Amniotic stem cell (primary cell): ENCODE results near the gene KIF23.
"Not testable (repeated sequence)": the region's sequence is repeated elsewhere in the genome, so short reads cannot be mapped to it uniquely, and the experiment has no call there.

Experiments used
- DNase-seq: peaks from one replicate; lab custom pipeline; 2025; lab: John Stamatoyannopoulos, UW

Gene KIF23

GRCh38 chr15:69434679-69435078 is 20.5 kb downstream of the KIF23 start:
- no peak for DNase-seq

GRCh38 chr15:69435985-69436384 is 21.8 kb downstream of the KIF23 start:
- no peak for DNase-seq

- DNase-seq: no peak
Observed at GRCh38 chr15:69436951-69437350, 22.8 kb downstream of the KIF23 start.

- no peak for DNase-seq
Observed at GRCh38 chr15:69439623-69440022, 25.5 kb downstream of the KIF23 start.

- DNase-seq: no peak
Observed at GRCh38 chr15:69443032-69443611, 29.0 kb downstream of the KIF23 start.

GRCh38 chr15:69444686-69445085 is 30.5 kb downstream of the KIF23 start:
- no peak for DNase-seq

GRCh38 chr15:69446953-69447352 is 32.8 kb downstream of the KIF23 start:
- no peak for DNase-seq

- DNase-seq: not testable (repeated sequence)
Observed at GRCh38 chr15:69450221-69450620, 36.1 kb downstream of the KIF23 start.

- DNase-seq: no peak
Observed at GRCh38 chr15:69450968-69451695, 37.0 kb downstream of the KIF23 start.

- DNase-seq: no peak
Observed at GRCh38 chr15:69451951-69452691, 38.0 kb downstream of the KIF23 start.

GRCh38 chr15:69452692-69453521 is 38.8 kb downstream of the KIF23 start, which contains the start of gene RPLP1:
Gene RPLP1, plus strand, starts transcription at chr15:69452818. Its CDS starts 131 bp downstream, at chr15:69452949.
- DNase-seq: peak; percentile 88

- no peak for DNase-seq
Observed at GRCh38 chr15:69454953-69455352, 40.8 kb downstream of the KIF23 start.

GRCh38 chr15:69456208-69457166 is 42.3 kb downstream of the KIF23 start:
- no peak for DNase-seq

GRCh38 chr15:69457304-69458280 is 43.4 kb downstream of the KIF23 start:
- no peak for DNase-seq

- DNase-seq: no peak
Observed at GRCh38 chr15:69459066-69459465, 44.9 kb downstream of the KIF23 start.

GRCh38 chr15:69460481-69460880 is 46.3 kb downstream of the KIF23 start:
- no peak for DNase-seq

- no peak for DNase-seq
Observed at GRCh38 chr15:69462030-69462492, 47.9 kb downstream of the KIF23 start.

- DNase-seq: peak; percentile 90
Observed at GRCh38 chr15:69462493-69463181, 48.5 kb downstream of the KIF23 start.

GRCh38 chr15:69463182-69463756 is 49.1 kb downstream of the KIF23 start:
- DNase-seq: no peak
